Breast epithelium (tissue), 4 donors: ENCODE measurements around the gene ZNF586. TPM values are rescaled to one million over a fixed set of nuclear protein-coding genes. Genes with fewer than 3 reads are reported as not detected.
A peak's percentile ranks its signal among the peaks of the same experiment; 100 is the strongest.

ENCODE experiments used
- DNase-seq, 2 donors: peaks; one replicate each; pipeline ENCODE4 v3.0.0-alpha.2; 2019; ENCODE audit warnings: low spot score in 2 of 2
- H3K27ac ChIP-seq, 2 donors: fragments of 200-600 bp; sonication (generic) in 1 of 2; one replicate each; pipeline ENCODE4 v1.5.1; 2016 to 2019; ENCODE audit warnings: mild to moderate bottlenecking in 1 of 2
- H3K27me3 ChIP-seq, 2 donors: fragments of 200-600 bp; sonication (generic) in 1 of 2; one replicate each; pipeline versions ENCODE4 v1.5.1 to v1.6.0; 2017 to 2019; ENCODE audit warnings: control low read depth in 1 of 2, mild to moderate bottlenecking in 1 of 2
- H3K36me3 ChIP-seq: fragments of 200-600 bp; one replicate; pipeline ENCODE4 v1.5.1; 2019
- H3K4me1 ChIP-seq, 2 donors: fragments of 200-600 bp; sonication (generic); one replicate each; pipeline ENCODE4 v1.5.1; 2016 to 2019; ENCODE audit warnings: control low read depth in 1 of 2
- H3K4me3 ChIP-seq, 3 donors: fragments of 200-600 bp; sonication (generic); 1 replicate in 2 of 3; 2 replicates in 1 of 3; pipeline ENCODE4 v1.5.1; 2016 to 2019; ENCODE audit warnings: mild to moderate bottlenecking in 3 of 3, moderate library complexity in 2 of 3
- H3K9me3 ChIP-seq, 2 donors: fragments of 200-600 bp; sonication (generic) in 1 of 2; one replicate each; pipeline ENCODE4 v1.5.1; 2016 to 2019; ENCODE audit warnings: control low read depth in 1 of 2
- CTCF ChIP-seq, 3 donors: fragments of 450-650 bp; IDR thresholded peaks; one replicate each; pipeline ENCODE4 v1.5.1; 2016 to 2017; ENCODE audit warnings: antibody characterized with exemption in 3 of 3, mild to moderate bottlenecking in 3 of 3, moderate library complexity in 3 of 3
- POLR2A ChIP-seq: fragments of 450-650 bp; IDR thresholded peaks from one replicate; pipeline ENCODE4 v1.6.1; 2016; ENCODE audit warnings: antibody characterized with exemption, mild to moderate bottlenecking, moderate library complexity
- POLR2AphosphoS5 ChIP-seq, 3 donors: sonication (generic); formaldehyde crosslinking; IDR thresholded peaks; one replicate each; pipeline ENCODE4 v1.6.1; 2017; ENCODE audit warnings: antibody characterized with exemption in 3 of 3
- intact Hi-C: fragments of 100-400 bp; cut with DNase I; formaldehyde crosslinking; loops from one replicate; pipeline ENCODE4 v1.15.1; 2023; ENCODE audit warnings: low total_unique reads
- total RNA-seq, 3 donors: library from RNA; depleted of rRNA; stranded (reverse); fragments of >200 nt; gene quantifications; one replicate each; pipeline ENCODE4 v1.1.0, GENCODE V29; 2016

ZNF586 gene
- total RNA-seq, 3 donors from 2014 or later, result 9.9 to 40.5 (median 13.4) TPM

DNA sequence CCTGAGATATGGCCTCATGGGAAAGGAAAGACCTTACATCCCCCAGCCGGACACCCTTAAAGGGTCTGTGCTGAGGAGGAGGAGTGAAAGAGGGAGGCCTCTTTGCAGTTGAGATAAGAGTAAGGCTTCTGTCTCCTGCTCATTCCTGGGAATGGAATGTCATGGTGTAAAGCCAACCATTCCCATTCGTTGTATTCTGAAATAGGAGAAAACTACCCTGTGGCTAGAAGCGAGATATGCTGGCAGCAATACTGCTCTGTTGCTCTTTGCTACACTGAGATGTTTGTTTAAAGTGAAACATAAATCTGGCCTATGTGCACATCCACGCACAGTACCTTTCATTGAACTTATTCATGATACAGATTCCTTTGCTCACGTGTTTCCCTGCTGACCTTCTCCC, 59.8 kb downstream of the ZNF586 start:
- intact Hi-C loops, result no loop called here
- Histone ChIP-seq H3K27ac (no peak overlapping the region), H3K4me3 (no peak overlapping the region), H3K27me3 (no peaks in the 10 kb centered on the region), H3K36me3 (no peaks in the 10 kb centered on the region), H3K4me1 (no peaks in the 10 kb centered on the region), H3K9me3 (peaks cover 0 to 24% of the 10 kb centered on the region in 2 donors)
- no peak for TF ChIP-seq CTCF (IDR thresholded peaks at IDR 0.05)
- no peak for TF ChIP-seq POLR2AphosphoS5 (IDR thresholded peaks at IDR 0.05)
- TF ChIP-seq POLR2A, result no peak
- DNase-seq, result no peak

DNA sequence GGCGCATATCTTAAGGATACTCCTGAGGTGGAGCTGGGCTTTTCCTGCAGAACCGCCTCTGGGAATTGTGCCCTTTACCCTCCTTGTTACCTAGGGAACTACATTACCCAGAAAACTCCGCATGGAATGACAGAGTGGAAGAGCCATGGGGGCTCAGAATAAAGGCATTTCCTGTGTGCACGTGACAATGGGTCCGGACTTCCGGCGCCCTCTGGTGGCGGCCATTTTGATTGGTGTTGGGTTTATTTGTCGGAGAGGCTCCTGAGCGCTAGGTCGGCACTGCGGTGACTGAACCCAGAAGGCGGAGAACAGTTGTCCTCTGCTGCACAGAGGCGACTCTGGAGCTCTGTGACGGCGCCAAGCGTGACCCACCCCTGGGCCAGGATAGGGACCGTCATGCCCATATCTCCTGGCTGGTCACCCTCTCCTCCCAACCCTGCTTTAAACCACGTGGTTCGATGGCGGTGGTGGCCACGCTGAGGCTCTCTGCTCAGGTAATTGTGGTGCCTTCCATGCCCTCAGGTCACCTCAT, 60.7 kb downstream of the ZNF586 start, which contains the start of gene ZNF587B:
Gene ZNF587B (plus strand): TSS at position 229 of the 532 bp plus-strand sequence. CDS start 230 bp downstream, at position 459.
- Histone ChIP-seq H3K36me3 (no peaks in the 10 kb centered on the region), H3K9me3 (peaks cover 0 to 24% of the 10 kb centered on the region in 2 donors), H3K4me3 (peak within 1 kb of the TSS; percentile 29 to 61 (median 48)), H3K27me3 (no peaks in the 10 kb centered on the region), H3K27ac (peak within 1 kb of the TSS; percentile 46 to 53), H3K4me1 (no peaks in the 10 kb centered on the region)
- TF ChIP-seq CTCF (IDR thresholded peaks at IDR 0.05), result peak in 1 of 3 donors; percentile 38
- no peak for TF ChIP-seq POLR2AphosphoS5 (IDR thresholded peaks at IDR 0.05)
- TF ChIP-seq POLR2A, result no peak
- peak; percentile 62 to 64 for DNase-seq
- intact Hi-C loops, result no loop called here

Other genes with a start within 250 kb of the ZNF586 start
- 10 to 100 TPM in 1 of 3 donors, 1 to 10 TPM in 2; 3.7 to 11.6 (median 7.9) TPM for gene ZNF549, start 242.3 kb upstream of the ZNF586 start, total RNA-seq
- gene ZNF550, start 209.8 kb upstream of the ZNF586 start, total RNA-seq, result 10 to 100 TPM in 2 of 3 donors, 1 to 10 TPM in 1; 5.4 to 15.5 (median 15.1) TPM
- 1 to 10 TPM; 2.7 to 6.4 (median 6.2) TPM for gene ZNF416, start 190.8 kb upstream of the ZNF586 start, total RNA-seq
- gene ZIK1, start 185.5 kb upstream of the ZNF586 start, total RNA-seq, result 1 to 10 TPM; 2.2 to 8.9 (median 6.9) TPM
- 1 to 10 TPM; 2.9 to 6.9 (median 5.3) TPM for gene ZNF530, start 169.8 kb upstream of the ZNF586 start, total RNA-seq
- 10 to 100 TPM; 18.2 to 31.6 (median 18.4) TPM for gene ZNF134, start 155.4 kb upstream of the ZNF586 start, total RNA-seq
- gene ZNF211, start 136.5 kb upstream of the ZNF586 start, total RNA-seq, result 10 to 100 TPM in 2 of 3 donors, 1 to 10 TPM in 1; 8.2 to 23.1 (median 16.4) TPM
- not detected for gene ZSCAN4, start 100.7 kb upstream of the ZNF586 start, total RNA-seq
- 10 to 100 TPM in 2 of 3 donors, 1 to 10 TPM in 1; 7.4 to 28.0 (median 19.3) TPM for gene ZNF551, start 87.7 kb upstream of the ZNF586 start, total RNA-seq
- gene ZNF154, start 60.5 kb upstream of the ZNF586 start, total RNA-seq, result 1 to 10 TPM in 2 of 3 donors, under 1 TPM in 1; 0.96 to 7.8 (median 6.2) TPM
- 10 to 100 TPM in 1 of 3 donors, 1 to 10 TPM in 2; 4.0 to 13.5 (median 7.9) TPM for gene ZNF671, start 42.1 kb upstream of the ZNF586 start, total RNA-seq
- gene ZNF776, start 22.9 kb upstream of the ZNF586 start, total RNA-seq, result 10 to 100 TPM in 2 of 3 donors, 1 to 10 TPM in 1; 8.5 to 31.8 (median 21.0) TPM
- gene ZNF552, start 45.2 kb downstream of the ZNF586 start, total RNA-seq, result 10 to 100 TPM in 2 of 3 donors, 1 to 10 TPM in 1; 4.0 to 71.4 (median 54.9) TPM
- 10 to 100 TPM; 10.7 to 26.6 (median 25.2) TPM for gene ZNF587B, start 60.6 kb downstream of the ZNF586 start, total RNA-seq
- 10 to 100 TPM; 14.4 to 45.4 (median 35.1) TPM for gene ZNF587, start 80.2 kb downstream of the ZNF586 start, total RNA-seq
- gene ZNF814, start 119.4 kb downstream of the ZNF586 start, total RNA-seq, result 10 to 100 TPM in 2 of 3 donors, 1 to 10 TPM in 1; 4.8 to 26.1 (median 17.0) TPM
- gene ZNF417, start 146.9 kb downstream of the ZNF586 start, total RNA-seq, result 10 to 100 TPM; 10.1 to 28.7 (median 14.4) TPM
- gene ZNF418, start 165.7 kb downstream of the ZNF586 start, total RNA-seq, result 1 to 10 TPM; 3.2 to 8.9 (median 5.9) TPM
- gene ZNF256, start 178.0 kb downstream of the ZNF586 start, total RNA-seq, result 1 to 10 TPM; 4.6 to 7.5 (median 7.3) TPM
- 1 to 10 TPM in 1 of 3 donors, under 1 TPM in 2; 0.44 to 3.3 (median 0.80) TPM for gene C19orf18, start 204.9 kb downstream of the ZNF586 start, total RNA-seq
- 10 to 100 TPM; 12.0 to 46.5 (median 21.6) TPM for gene ZNF606, start 233.1 kb downstream of the ZNF586 start, total RNA-seq